Mammary epithelial cell (primary cell): Measurements from ENCODE around the gene AP3S2.

Source experiments
- EZH2 ChIP-seq: IDR thresholded peaks from 2 replicates; pipeline ENCODE4 v1.6.1; 2012; ENCODE audit warnings: low read length, inconsistent platforms, borderline replicate concordance
- TF ChIP-seq, protein P1 (sequence below), 2 donors: IDR thresholded peaks in 1 of 2; conservative IDR thresholded peaks in 1 of 2; 2 replicates each; pipeline ENCODE4 v1.5.1; 2011 to 2012; ENCODE audit warnings: inconsistent platforms in 2 of 2, low read length in 2 of 2, mild to moderate bottlenecking in 2 of 2, control low read depth in 1 of 2, low read depth in 1 of 2; ENCODE audit not compliant: insufficient read depth in 1 of 2; ENCODE audit errors: extremely low read depth in 1 of 2

DNA sequence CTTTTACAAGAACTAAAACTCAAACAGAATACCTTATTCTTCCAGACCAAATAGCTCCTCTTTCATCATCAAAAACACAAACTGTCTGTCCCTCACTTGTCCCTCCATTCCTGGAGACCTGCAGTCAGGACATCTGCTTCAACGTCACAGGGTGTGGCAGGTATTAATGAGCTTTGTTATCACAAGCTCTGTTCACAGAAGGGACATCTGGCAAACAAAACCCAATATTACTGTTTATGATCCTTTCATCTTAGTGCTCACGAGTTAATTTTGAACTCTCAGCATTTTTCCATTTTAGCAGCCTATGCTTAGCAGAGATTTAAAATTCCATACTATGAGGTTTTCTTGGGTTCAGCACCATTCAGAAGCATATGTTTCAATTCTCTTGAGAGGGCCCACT lies 32.9 kb downstream of the AP3S2 start:
- TF ChIP-seq, protein P1, sequence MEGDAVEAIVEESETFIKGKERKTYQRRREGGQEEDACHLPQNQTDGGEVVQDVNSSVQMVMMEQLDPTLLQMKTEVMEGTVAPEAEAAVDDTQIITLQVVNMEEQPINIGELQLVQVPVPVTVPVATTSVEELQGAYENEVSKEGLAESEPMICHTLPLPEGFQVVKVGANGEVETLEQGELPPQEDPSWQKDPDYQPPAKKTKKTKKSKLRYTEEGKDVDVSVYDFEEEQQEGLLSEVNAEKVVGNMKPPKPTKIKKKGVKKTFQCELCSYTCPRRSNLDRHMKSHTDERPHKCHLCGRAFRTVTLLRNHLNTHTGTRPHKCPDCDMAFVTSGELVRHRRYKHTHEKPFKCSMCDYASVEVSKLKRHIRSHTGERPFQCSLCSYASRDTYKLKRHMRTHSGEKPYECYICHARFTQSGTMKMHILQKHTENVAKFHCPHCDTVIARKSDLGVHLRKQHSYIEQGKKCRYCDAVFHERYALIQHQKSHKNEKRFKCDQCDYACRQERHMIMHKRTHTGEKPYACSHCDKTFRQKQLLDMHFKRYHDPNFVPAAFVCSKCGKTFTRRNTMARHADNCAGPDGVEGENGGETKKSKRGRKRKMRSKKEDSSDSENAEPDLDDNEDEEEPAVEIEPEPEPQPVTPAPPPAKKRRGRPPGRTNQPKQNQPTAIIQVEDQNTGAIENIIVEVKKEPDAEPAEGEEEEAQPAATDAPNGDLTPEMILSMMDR (conservative IDR thresholded peaks at IDR 0.05 in 1 of 2, IDR thresholded peaks at IDR 0.05 in 1 of 2; ENCODE audit: extremely low read depth in 1 of 2, insufficient read depth in 1 of 2, low read depth in 1 of 2, low read length in 2 of 2): no peak
- TF ChIP-seq EZH2: no peak
